G401 (cell line): ENCODE measurements around the gene TNPO1. TPM values are rescaled to one million over a fixed set of nuclear protein-coding genes. Genes with fewer than 3 reads are reported as not detected.

Experiments used
- DNase-seq: peaks from one replicate; pipeline ENCODE4 v3.0.0-alpha.2; 2015; ENCODE audit warnings: low spot score
- in situ Hi-C: cut with HindIII; loops from 2 replicates; pipeline ENCODE4 v1.10.0; 2016; ENCODE audit warnings: low sequenced_read_pairs, mixed read lengths
- total RNA-seq: library from RNA; depleted of rRNA; stranded (reverse); fragments of >200 nt; shearing (Covaris generic); gene quantifications from 2 replicates; pipeline ENCODE4 v1.2.3, GENCODE V29; 2014

The TNPO1 gene
- total RNA-seq, 1 experiment from 2014 or later, result 149 TPM

- peak; percentile 43 for DNase-seq
- in situ Hi-C loops, result no loop called here
Observed at GRCh38 chr5:72848474-72849428, 32.3 kb downstream of the TNPO1 start.

- in situ Hi-C loops, result no loop called here
- peak; percentile 23 for DNase-seq
Observed at GRCh38 chr5:72849546-72849945, 33.1 kb downstream of the TNPO1 start.

- in situ Hi-C loops, result no loop called here
- DNase-seq, result no peak
Observed at GRCh38 chr5:72850113-72850512, 33.7 kb downstream of the TNPO1 start.

GRCh38 chr5:72852356-72852755 lies 35.9 kb downstream of the TNPO1 start:
- in situ Hi-C loops, result no loop called here
- no peak for DNase-seq

GRCh38 chr5:72854419-72854818 lies 38.0 kb downstream of the TNPO1 start:
- no peak for DNase-seq
- in situ Hi-C loops, result no loop called here

- DNase-seq, result no peak
- in situ Hi-C loops, result no loop called here
Observed at GRCh38 chr5:72855821-72856220, 39.4 kb downstream of the TNPO1 start.

GRCh38 chr5:72857396-72857795 lies 40.9 kb downstream of the TNPO1 start:
- DNase-seq, result no peak
- in situ Hi-C loops, result no loop called here

- no peak for DNase-seq
- in situ Hi-C loops, result no loop called here
Observed at GRCh38 chr5:72859127-72859526, 42.7 kb downstream of the TNPO1 start.

GRCh38 chr5:72860499-72860898 lies 44.0 kb downstream of the TNPO1 start:
- in situ Hi-C loops, result no loop called here
- no peak for DNase-seq

- DNase-seq, result no peak
- in situ Hi-C loops, result no loop called here
Observed at GRCh38 chr5:72871366-72872024, 55.0 kb downstream of the TNPO1 start.

- in situ Hi-C loops, result no loop called here
- peak; percentile 55 for DNase-seq
Observed at GRCh38 chr5:72878854-72879253, 62.4 kb downstream of the TNPO1 start.

- in situ Hi-C loops, result no loop called here
- no peak for DNase-seq
Observed at GRCh38 chr5:72882989-72883388, 66.5 kb downstream of the TNPO1 start.

- DNase-seq, result no peak
- in situ Hi-C loops, result no loop called here
Observed at GRCh38 chr5:72883850-72884249, 67.4 kb downstream of the TNPO1 start.

- in situ Hi-C loops, result no loop called here
- no peak for DNase-seq
Observed at GRCh38 chr5:72884892-72885291, 68.4 kb downstream of the TNPO1 start.

GRCh38 chr5:72885824-72886223 lies 69.4 kb downstream of the TNPO1 start:
- no peak for DNase-seq
- in situ Hi-C loops, result no loop called here

- no peak for DNase-seq
- in situ Hi-C loops, result no loop called here
Observed at GRCh38 chr5:72888595-72888994, 72.1 kb downstream of the TNPO1 start.

GRCh38 chr5:72889324-72889723 lies 72.9 kb downstream of the TNPO1 start:
- in situ Hi-C loops, result no loop called here
- DNase-seq, result no peak

GRCh38 chr5:72892846-72893245 lies 76.4 kb downstream of the TNPO1 start:
- in situ Hi-C loops, result no loop called here
- no peak for DNase-seq

GRCh38 chr5:72895758-72896157 lies 79.3 kb downstream of the TNPO1 start:
- no peak for DNase-seq
- in situ Hi-C loops, result no loop called here

- no peak for DNase-seq
- in situ Hi-C loops, result no loop called here
Observed at GRCh38 chr5:72906806-72907205, 90.3 kb downstream of the TNPO1 start.
